ENCODE results near the gene PLA2G15.

- TF ChIP-seq CTCF (IDR thresholded peaks at IDR 0.05), result no peak
- TF ChIP-seq POLR2A (IDR thresholded peaks at IDR 0.05), result no peak
- TF ChIP-seq POLR2AphosphoS5 (IDR thresholded peaks at IDR 0.05), result no peak
- TF ChIP-seq EP300 (IDR thresholded peaks at IDR 0.05), result no peak
Measured at GRCh38 chr16:68267612-68268405, 22.6 kb downstream of the PLA2G15 start.

Data from gastroesophageal sphincter (tissue), 3 donors.